ENCODE measurements around the gene CLEC10A.

The CLEC10A gene

GRCh38 chr17:7083592-7083991 is 3.5 kb upstream of the CLEC10A start:
- no peak overlapping the region for H3K4me3 ChIP-seq (ENCODE audit: low read depth, low read length)
- no peak for DNase-seq (ENCODE audit: low read depth)
- in situ Hi-C loops (cut with HindIII; ENCODE audit: low sequenced_read_pairs) = no loop called here
- no peak for TF ChIP-seq CTCF (IDR thresholded peaks at IDR 0.05; ENCODE audit: low read depth, low read length, missing control alignments)

GRCh38 chr17:7081341-7082062 is 1.5 kb upstream of the CLEC10A start:
- H3K4me3 ChIP-seq (ENCODE audit: low read depth, low read length) = no peak overlapping the region
- in situ Hi-C loops (cut with HindIII; ENCODE audit: low sequenced_read_pairs) = no loop called here
- TF ChIP-seq CTCF (IDR thresholded peaks at IDR 0.05; ENCODE audit: low read depth, low read length, missing control alignments) = no peak
- DNase-seq (ENCODE audit: low read depth) = no peak

GRCh38 chr17:7080456-7081041 is 498 bp upstream of the CLEC10A start:
- no peak for DNase-seq (ENCODE audit: low read depth)
- no peak overlapping the region for H3K4me3 ChIP-seq (ENCODE audit: low read depth, low read length)
- TF ChIP-seq CTCF (IDR thresholded peaks at IDR 0.05; ENCODE audit: low read depth, low read length, missing control alignments) = no peak
- in situ Hi-C loops (cut with HindIII; ENCODE audit: low sequenced_read_pairs) = no loop called here

GRCh38 chr17:7078711-7079110 is 1.3 kb downstream of the CLEC10A start:
- in situ Hi-C loops (cut with HindIII; ENCODE audit: low sequenced_read_pairs) = no loop called here
- no peak overlapping the region for H3K4me3 ChIP-seq (ENCODE audit: low read depth, low read length)
- no peak for DNase-seq (ENCODE audit: low read depth)
- TF ChIP-seq CTCF (IDR thresholded peaks at IDR 0.05; ENCODE audit: low read depth, low read length, missing control alignments) = no peak

GRCh38 chr17:7077911-7078546 is 2.0 kb downstream of the CLEC10A start:
- in situ Hi-C loops (cut with HindIII; ENCODE audit: low sequenced_read_pairs) = no loop called here
- TF ChIP-seq CTCF (IDR thresholded peaks at IDR 0.05; ENCODE audit: low read depth, low read length, missing control alignments) = no peak
- no peak overlapping the region for H3K4me3 ChIP-seq (ENCODE audit: low read depth, low read length)
- DNase-seq (ENCODE audit: low read depth) = no peak

GRCh38 chr17:7074931-7075330 is 5.1 kb downstream of the CLEC10A start:
- no peak for DNase-seq (ENCODE audit: low read depth)
- H3K4me3 ChIP-seq (ENCODE audit: low read depth, low read length) = no peak overlapping the region
- TF ChIP-seq CTCF (IDR thresholded peaks at IDR 0.05; ENCODE audit: low read depth, low read length, missing control alignments) = no peak
- in situ Hi-C loops (cut with HindIII; ENCODE audit: low sequenced_read_pairs) = loop anchor here (5.0 kb wide), 1 partner anchor 47 kb away; no protein-coding TSS in a partner anchor

Data from astrocyte of the cerebellum (primary cell).